Measurements from ENCODE around the gene FRMD4B. TPM values are rescaled to one million over a fixed set of nuclear protein-coding genes. Genes with fewer than 3 reads are reported as not detected.

The FRMD4B gene
- total RNA-seq, 1 experiment from 2014 or later: 0.90 TPM

- CTCF ChIA-PET: no interaction called here
Measured at GRCh38 chr3:69288161-69288895, 97.6 kb downstream of the FRMD4B start.

DNA sequence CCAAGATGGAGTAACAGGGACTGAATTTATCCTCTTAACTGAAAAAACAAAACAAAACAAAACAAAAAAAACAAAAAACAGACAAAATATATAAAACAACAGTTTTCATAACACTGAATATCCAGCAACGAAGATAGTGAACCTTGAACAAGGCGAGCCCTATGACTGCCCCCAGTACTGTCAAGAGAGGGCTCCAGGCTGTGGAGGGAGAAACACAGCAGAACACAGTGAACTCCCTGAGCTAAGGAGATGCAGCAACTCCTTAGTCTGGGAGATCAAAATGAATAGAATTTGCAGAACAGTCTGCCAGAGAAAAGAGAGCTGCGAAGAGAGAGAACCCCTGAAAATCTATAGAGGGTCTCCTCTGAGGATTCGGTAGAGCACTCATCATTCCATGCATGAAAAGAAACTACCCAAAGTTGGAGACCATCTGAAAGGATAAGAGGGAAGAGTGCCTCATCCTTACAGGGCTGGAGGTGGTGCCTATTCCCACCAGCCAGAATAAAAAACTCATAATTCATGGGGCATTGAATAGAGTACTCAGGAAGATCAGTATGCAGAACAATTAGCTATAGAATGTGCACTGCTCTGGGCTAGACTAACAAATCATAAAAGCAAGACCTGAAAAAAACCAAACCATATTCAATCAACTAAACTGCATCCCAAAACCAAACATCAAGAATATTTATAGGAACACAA lies 101.8 kb downstream of the FRMD4B start:
- ATAC-seq (no peak), DNase-seq (ENCODE audit: low read depth, low spot score) (no peak)
- H3K27ac ChIP-seq (ENCODE audit: low read length): no peak overlapping the region
- H3K4me3 ChIP-seq (ENCODE audit: low read depth in 2 of 2, low read length in 2 of 2): no peak overlapping the region
- no TSS peak for BruUV-seq (replicated peaks)
- H3K36me3 ChIP-seq (ENCODE audit: control insufficient read depth, insufficient read depth, low read length): no peaks in the 10 kb centered on the region
- TF ChIP-seq, protein P1, sequence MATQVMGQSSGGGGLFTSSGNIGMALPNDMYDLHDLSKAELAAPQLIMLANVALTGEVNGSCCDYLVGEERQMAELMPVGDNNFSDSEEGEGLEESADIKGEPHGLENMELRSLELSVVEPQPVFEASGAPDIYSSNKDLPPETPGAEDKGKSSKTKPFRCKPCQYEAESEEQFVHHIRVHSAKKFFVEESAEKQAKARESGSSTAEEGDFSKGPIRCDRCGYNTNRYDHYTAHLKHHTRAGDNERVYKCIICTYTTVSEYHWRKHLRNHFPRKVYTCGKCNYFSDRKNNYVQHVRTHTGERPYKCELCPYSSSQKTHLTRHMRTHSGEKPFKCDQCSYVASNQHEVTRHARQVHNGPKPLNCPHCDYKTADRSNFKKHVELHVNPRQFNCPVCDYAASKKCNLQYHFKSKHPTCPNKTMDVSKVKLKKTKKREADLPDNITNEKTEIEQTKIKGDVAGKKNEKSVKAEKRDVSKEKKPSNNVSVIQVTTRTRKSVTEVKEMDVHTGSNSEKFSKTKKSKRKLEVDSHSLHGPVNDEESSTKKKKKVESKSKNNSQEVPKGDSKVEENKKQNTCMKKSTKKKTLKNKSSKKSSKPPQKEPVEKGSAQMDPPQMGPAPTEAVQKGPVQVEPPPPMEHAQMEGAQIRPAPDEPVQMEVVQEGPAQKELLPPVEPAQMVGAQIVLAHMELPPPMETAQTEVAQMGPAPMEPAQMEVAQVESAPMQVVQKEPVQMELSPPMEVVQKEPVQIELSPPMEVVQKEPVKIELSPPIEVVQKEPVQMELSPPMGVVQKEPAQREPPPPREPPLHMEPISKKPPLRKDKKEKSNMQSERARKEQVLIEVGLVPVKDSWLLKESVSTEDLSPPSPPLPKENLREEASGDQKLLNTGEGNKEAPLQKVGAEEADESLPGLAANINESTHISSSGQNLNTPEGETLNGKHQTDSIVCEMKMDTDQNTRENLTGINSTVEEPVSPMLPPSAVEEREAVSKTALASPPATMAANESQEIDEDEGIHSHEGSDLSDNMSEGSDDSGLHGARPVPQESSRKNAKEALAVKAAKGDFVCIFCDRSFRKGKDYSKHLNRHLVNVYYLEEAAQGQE (IDR thresholded peaks at IDR 0.05; ENCODE audit: insufficient read depth in 1 of 2, low read depth in 2 of 2, low read length in 1 of 2): no peak
- no peak for TF ChIP-seq TCF7L2 (IDR thresholded peaks at IDR 0.05; ENCODE audit: low read depth, low read length)
- POLR2A ChIA-PET: no interaction called here
- in situ Hi-C loops (cut with HindIII; ENCODE audit: low pct_unique_long_range_greater_than_20kb, low sequenced_read_pairs): no loop called here
- intact Hi-C loops (cut with micrococcal nuclease; ENCODE audit: unreplicated experiment): no loop called here
- H3K4me1 ChIP-seq (ENCODE audit: control insufficient read depth, insufficient read depth, low read length): no peaks in the 10 kb centered on the region
- H3K9me3 ChIP-seq (ENCODE audit: control insufficient read depth, insufficient read depth, low read depth, low read length): no peaks in the 10 kb centered on the region
- CTCF ChIA-PET: interaction anchor here (0.5 kb wide), 1 partner anchor 97 kb away, joined by 3 read pairs; no protein-coding TSS in a partner anchor
- H3K27me3 ChIP-seq (ENCODE audit: control insufficient read depth, insufficient read depth, low read length): no peaks in the 10 kb centered on the region

More at GRCh38 chr3:69288161-69288895, 97.6 kb downstream of the FRMD4B start:
- no TSS peak for BruUV-seq (replicated peaks)
- DNase-seq (ENCODE audit: low read depth, low spot score): no peak
- POLR2A ChIA-PET: interaction anchor here (0.6 kb wide), 1 partner anchor 45 kb away, joined by 3 read pairs; no protein-coding TSS in a partner anchor
- ATAC-seq: no peak
- no peak for TF ChIP-seq TCF7L2 (IDR thresholded peaks at IDR 0.05; ENCODE audit: low read depth, low read length)
- TF ChIP-seq CTCF (IDR thresholded peaks at IDR 0.05): no peak
- TF ChIP-seq SIN3A (IDR thresholded peaks at IDR 0.05; ENCODE audit: borderline replicate concordance, insufficient read depth, low read depth, low read length): no peak
- TF ChIP-seq, protein P1 (IDR thresholded peaks at IDR 0.05; ENCODE audit: insufficient read depth in 1 of 2, low read depth in 2 of 2, low read length in 1 of 2): no peak
- TF ChIP-seq POLR2AphosphoS5 (IDR thresholded peaks at IDR 0.05; ENCODE audit: low read depth, low read length): no peak
- H3K4me3 ChIP-seq (ENCODE audit: low read depth in 2 of 2, low read length in 2 of 2): no peak overlapping the region
- intact Hi-C loops (cut with micrococcal nuclease; ENCODE audit: unreplicated experiment): no loop called here
- no peaks in the 10 kb centered on the region for H3K9me3 ChIP-seq (ENCODE audit: control insufficient read depth, insufficient read depth, low read depth, low read length)
- H3K36me3 ChIP-seq (ENCODE audit: control insufficient read depth, insufficient read depth, low read length): no peaks in the 10 kb centered on the region
- in situ Hi-C loops (cut with HindIII; ENCODE audit: low pct_unique_long_range_greater_than_20kb, low sequenced_read_pairs): no loop called here
- no peak overlapping the region for H3K27ac ChIP-seq (ENCODE audit: low read length)
- no peaks in the 10 kb centered on the region for H3K4me1 ChIP-seq (ENCODE audit: control insufficient read depth, insufficient read depth, low read length)
- no peaks in the 10 kb centered on the region for H3K27me3 ChIP-seq (ENCODE audit: control insufficient read depth, insufficient read depth, low read length)
